HFFc6 (cell line): ENCODE results near the gene GZMH. TPM values are rescaled to one million over a fixed set of nuclear protein-coding genes. Genes with fewer than 3 reads are reported as not detected.
A peak's percentile ranks its signal among the peaks of the same experiment; 100 is the strongest.
"Not testable (repeated sequence)": the region's sequence is repeated elsewhere in the genome, so short reads cannot be mapped to it uniquely, and the experiment has no call there.

Experiments used
- DNase-seq: peaks from one replicate; pipeline ENCODE4 v3.0.0-alpha.2; 2018
- H3K27ac Mint-ChIP-seq: 2 replicates; pipeline ENCODE4 v1.8.0; 2020; ENCODE audit warnings: mild to moderate bottlenecking, mixed read lengths
- H3K27me3 Mint-ChIP-seq: 2 replicates; pipeline ENCODE4 v1.8.0; 2021; ENCODE audit warnings: mild to moderate bottlenecking, moderate library complexity, mixed read lengths; ENCODE audit not compliant: insufficient read depth
- H3K36me3 Mint-ChIP-seq: 2 replicates; pipeline ENCODE4 v1.8.0; 2021; ENCODE audit warnings: low read depth, mixed read lengths
- H3K4me1 Mint-ChIP-seq: 2 replicates; pipeline ENCODE4 v1.8.0; 2020; ENCODE audit warnings: low read depth, mixed read lengths
- H3K4me3 Mint-ChIP-seq: 2 replicates; pipeline ENCODE4 v1.8.0; 2020; ENCODE audit warnings: mild to moderate bottlenecking, moderate library complexity, mixed read lengths
- H3K9me3 Mint-ChIP-seq: 2 replicates; pipeline ENCODE4 v1.8.0; 2020; ENCODE audit warnings: mild to moderate bottlenecking, mixed read lengths
- total RNA-seq, 6 experiments: library from RNA; stranded (reverse); fragmentation: NEBNext Ultra II Directional; extraction: Animal tissue kit (Norgen Biotek cat#: 25700); gene quantifications; 2 replicates in 1 of 6; 3 replicates in 5 of 6; pipeline ENCODE4 v1.2.3, GENCODE V29; 2021
- TF ChIP-seq, protein P1 (sequence below): fragments of 200-600 bp; sonication (generic); IDR thresholded peaks from 2 replicates; pipeline ENCODE4 v1.5.0; 2021; ENCODE audit warnings: antibody characterized with exemption, mild to moderate bottlenecking

The GZMH gene
- total RNA-seq, 6 experiments from 2014 or later = not detected

DNA sequence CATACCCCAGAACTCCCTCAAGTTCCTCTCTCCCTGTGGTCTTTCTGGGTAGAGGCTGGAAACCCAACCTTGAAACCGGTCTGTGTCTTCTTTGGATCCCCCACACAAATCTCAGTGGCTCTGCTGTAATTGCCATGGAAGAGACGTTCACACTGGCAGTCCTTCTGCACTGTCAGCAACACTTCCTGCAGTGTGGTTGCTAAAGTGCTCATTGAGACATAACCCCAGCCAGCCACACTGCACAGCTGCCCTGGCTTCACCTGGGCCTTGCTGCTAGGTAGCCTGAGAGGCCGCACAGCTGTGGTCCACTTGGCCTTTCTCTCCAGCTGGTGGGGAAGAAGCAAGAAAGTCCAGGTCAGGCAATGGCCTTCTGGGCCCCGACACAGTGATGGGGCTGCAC is 2.4 kb downstream of the GZMH start:
- Mint-ChIP-seq H3K4me1 (no peaks in the 10 kb centered on the region), H3K9me3 (peaks cover 45% of the 10 kb centered on the region), H3K27me3 (peaks cover 2% of the 10 kb centered on the region; the same call in 1 of the 2 replicates), H3K36me3 (no peaks in the 10 kb centered on the region), H3K4me3 (no peak overlapping the region), H3K27ac (no peak overlapping the region)
- no peak for DNase-seq
- TF ChIP-seq, protein P1, sequence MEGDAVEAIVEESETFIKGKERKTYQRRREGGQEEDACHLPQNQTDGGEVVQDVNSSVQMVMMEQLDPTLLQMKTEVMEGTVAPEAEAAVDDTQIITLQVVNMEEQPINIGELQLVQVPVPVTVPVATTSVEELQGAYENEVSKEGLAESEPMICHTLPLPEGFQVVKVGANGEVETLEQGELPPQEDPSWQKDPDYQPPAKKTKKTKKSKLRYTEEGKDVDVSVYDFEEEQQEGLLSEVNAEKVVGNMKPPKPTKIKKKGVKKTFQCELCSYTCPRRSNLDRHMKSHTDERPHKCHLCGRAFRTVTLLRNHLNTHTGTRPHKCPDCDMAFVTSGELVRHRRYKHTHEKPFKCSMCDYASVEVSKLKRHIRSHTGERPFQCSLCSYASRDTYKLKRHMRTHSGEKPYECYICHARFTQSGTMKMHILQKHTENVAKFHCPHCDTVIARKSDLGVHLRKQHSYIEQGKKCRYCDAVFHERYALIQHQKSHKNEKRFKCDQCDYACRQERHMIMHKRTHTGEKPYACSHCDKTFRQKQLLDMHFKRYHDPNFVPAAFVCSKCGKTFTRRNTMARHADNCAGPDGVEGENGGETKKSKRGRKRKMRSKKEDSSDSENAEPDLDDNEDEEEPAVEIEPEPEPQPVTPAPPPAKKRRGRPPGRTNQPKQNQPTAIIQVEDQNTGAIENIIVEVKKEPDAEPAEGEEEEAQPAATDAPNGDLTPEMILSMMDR = no peak

DNA sequence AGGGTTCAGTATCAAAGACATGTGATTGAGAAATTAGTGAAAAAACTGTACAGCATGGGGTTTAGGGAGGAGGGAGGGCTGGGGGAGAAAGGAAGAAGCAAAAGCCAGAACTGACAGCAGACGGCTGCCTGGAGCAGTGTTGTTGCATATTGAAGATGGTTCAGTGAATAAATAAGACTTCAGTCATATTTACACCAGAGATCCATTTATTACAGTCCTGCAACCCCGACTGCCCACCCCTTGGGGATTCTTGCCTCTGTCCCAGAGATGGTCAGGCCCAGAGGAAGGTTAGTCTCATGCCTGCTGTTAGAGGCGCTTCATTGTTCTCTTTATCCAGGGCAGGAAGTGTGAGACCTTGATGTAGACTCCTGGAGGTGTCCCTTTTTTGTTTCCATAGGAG is 3.2 kb downstream of the GZMH start:
- TF ChIP-seq, protein P1 = no peak
- Mint-ChIP-seq H3K36me3 (no peaks in the 10 kb centered on the region), H3K9me3 (peaks cover 43% of the 10 kb centered on the region)

DNA sequence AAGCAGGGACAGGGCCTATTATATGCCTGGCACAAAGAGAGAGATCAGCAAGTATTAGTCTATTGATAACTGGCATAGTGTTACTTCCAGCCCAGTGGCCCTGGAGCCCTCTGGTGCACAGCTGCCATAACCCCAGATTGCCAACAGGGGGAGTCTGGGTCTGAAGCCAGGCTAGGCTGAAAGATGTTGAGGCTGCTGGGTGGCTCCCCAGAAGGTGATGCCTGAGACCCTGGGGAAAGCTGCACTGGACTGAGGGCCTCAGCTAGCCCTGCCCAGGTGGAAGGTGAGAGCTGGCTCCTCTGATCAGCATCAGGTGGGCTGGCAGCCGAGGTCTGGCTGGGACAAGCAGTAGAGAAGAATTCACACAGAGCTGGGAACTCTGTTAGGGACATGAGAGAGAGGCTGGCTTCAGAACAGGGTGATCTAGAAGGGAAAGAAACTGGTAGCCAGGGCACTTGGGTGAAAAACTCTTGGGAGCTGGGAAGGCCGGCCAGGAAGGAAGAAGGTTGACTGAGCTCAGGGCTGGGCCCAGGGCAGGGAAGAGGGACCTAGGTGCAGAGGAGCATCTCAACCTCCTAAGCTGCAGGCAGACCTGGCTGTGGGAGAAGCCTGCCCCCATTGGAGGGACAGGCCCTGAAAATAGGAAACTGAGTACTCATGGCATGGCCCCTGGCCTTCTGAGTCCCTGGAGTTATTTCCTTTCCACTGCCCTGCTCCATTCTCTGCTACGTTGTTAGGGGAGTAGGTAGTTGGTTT is 3.9 kb downstream of the GZMH start:
- TF ChIP-seq, protein P1 = peak; percentile 57
- H3K27me3 Mint-ChIP-seq = peaks cover 2% of the 10 kb centered on the region
- H3K4me1 Mint-ChIP-seq = no peaks in the 10 kb centered on the region
- no peak for DNase-seq
- H3K36me3 Mint-ChIP-seq = no peaks in the 10 kb centered on the region
- no peak overlapping the region for H3K27ac Mint-ChIP-seq
- H3K4me3 Mint-ChIP-seq = no peak overlapping the region
- H3K9me3 Mint-ChIP-seq = peaks cover 46% of the 10 kb centered on the region

More for the DNA sequence above, 3.2 kb downstream of the GZMH start:
- no peak overlapping the region for H3K27ac Mint-ChIP-seq
- no peak overlapping the region for H3K4me3 Mint-ChIP-seq
- no peaks in the 10 kb centered on the region for H3K4me1 Mint-ChIP-seq
- DNase-seq = no peak
- peaks cover 2% of the 10 kb centered on the region for H3K27me3 Mint-ChIP-seq

DNA sequence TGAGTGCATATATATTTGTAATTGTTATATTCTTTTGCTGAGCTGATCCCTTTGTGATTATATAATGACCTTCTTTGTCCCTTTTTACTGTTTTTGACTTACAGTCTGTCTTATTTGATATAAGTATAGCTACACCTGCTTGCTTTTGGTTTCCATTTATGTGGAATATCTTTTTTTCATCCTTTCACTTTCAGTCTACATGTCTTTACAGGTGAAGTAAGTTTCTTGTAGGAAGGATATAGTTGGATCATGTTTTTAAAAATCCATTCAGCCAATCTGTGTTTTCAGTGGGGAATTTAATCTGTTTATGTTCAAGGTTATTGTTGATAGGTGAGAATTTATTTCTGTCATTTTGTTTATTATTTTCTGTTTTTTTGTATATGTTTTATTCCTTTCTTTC is 12.1 kb downstream of the GZMH start:
- Mint-ChIP-seq H3K4me3 (no peak overlapping the region), H3K27me3 (no peaks in the 10 kb centered on the region; the same call in 1 of the 2 replicates), H3K36me3 (no peaks in the 10 kb centered on the region), H3K27ac (no peak overlapping the region), H3K9me3 (peaks cover 75% of the 10 kb centered on the region), H3K4me1 (no peaks in the 10 kb centered on the region)
- TF ChIP-seq, protein P1 = no peak
- no peak for DNase-seq

DNA sequence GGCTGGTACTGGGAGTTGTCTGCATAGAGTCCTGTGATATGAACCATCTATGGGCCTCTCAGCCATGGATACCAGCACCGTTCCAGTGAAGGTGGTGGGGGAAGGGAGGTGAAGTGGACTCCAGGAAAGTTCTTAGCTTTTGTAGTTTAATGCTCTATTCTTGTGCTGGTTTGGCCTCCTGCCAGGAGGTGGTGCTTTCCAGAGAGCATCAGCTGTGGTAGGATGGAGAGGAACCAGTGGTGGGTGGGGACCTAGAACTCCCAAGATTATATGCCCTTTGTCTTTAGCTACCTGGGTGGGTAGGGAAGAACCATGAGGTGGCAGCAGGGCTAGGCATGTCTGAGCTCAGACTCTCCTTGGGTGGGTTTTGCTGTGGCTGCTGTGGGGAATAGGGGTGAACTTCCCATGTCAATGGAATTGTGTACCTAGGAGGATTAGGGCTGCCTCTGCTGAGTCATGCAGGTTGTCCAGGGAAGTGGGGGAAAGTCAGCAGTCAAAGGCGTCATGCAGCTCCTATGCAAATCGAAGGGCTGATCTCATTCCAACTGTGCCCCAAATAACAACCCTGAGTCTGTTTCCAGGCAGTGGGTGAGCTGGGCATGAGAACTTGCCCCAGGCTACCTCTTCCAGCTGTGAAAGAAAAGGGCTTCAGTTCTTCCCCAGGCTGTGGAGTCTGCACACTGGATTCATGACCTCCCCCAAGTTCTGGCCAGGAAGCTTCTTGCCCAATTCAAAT is 14.2 kb downstream of the GZMH start:
- Mint-ChIP-seq H3K36me3 (no peaks in the 10 kb centered on the region), H3K4me1 (no peaks in the 10 kb centered on the region), H3K9me3 (peaks cover 75% of the 10 kb centered on the region), H3K27ac (no peak overlapping the region), H3K27me3 (no peaks in the 10 kb centered on the region), H3K4me3 (no peak overlapping the region)
- TF ChIP-seq, protein P1 = no peak
- no peak for DNase-seq

DNA sequence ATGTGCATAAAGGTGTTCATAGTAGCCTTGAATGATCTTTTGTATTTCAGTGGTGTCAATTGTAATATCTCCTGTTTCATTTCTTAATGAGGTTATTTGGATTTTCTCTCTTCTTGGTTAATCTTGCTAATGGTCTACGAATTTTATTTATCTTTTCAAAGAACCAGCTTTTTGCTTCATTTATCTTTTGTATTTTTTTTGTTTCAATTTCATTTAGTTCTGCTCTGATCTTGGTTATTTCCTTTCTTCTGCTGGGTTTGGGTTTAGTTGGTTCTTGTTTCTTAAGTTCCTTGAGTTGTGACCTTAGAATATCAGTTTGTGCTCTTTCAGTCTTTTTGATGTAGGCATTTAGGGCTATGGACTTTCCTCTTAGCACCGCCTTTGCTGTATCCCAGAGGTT is 18.5 kb downstream of the GZMH start:
- not testable (repeated sequence) for H3K27me3 Mint-ChIP-seq, H3K36me3 Mint-ChIP-seq, DNase-seq, H3K4me3 Mint-ChIP-seq, H3K27ac Mint-ChIP-seq, H3K4me1 Mint-ChIP-seq
- H3K9me3 Mint-ChIP-seq = peaks cover 71% of the 10 kb centered on the region

DNA sequence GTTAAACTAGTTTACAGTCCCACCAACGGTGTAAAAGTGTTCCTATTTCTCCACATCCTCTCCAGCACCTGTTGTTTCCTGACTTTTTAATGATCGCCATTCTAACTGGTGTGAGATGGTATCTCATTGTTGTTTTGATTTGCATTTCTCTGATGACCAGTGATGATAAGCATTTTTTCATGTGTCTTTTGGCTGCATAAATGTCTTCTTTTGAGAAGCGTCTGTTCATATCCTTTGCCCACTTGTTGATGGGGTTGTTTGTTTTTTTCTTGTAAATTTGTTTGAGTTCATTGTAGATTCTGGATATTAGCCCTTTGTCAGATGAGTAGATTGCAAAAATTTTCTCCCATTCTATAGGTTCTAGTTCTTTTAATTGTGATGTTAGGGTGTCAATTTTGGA is 25.1 kb downstream of the GZMH start:
- not testable (repeated sequence) for H3K27ac Mint-ChIP-seq, H3K36me3 Mint-ChIP-seq, H3K27me3 Mint-ChIP-seq, H3K4me1 Mint-ChIP-seq, DNase-seq, H3K4me3 Mint-ChIP-seq
- peaks cover 41% of the 10 kb centered on the region for H3K9me3 Mint-ChIP-seq
